GM23338 (cell line): ENCODE data around the gene SHFL. TPM values are rescaled to one million over a fixed set of nuclear protein-coding genes. Genes with fewer than 3 reads are reported as not detected.
A peak's percentile ranks its signal among the peaks of the same experiment; 100 is the strongest.

ENCODE experiments used
- ATAC-seq: fragments of 200-7000 bp; cut with Tn5 transposase; 3 replicates; pipeline ENCODE4 v1.9.1; 2020
- DNase-seq: peaks from one replicate; pipeline ENCODE4 v3.0.0-alpha.2; 2015; ENCODE audit warnings: low spot score
- H2AFZ ChIP-seq: fragments of 200-600 bp; sonication (generic); 2 replicates; pipeline ENCODE4 v1.8.0; 2016; ENCODE audit warnings: antibody characterized with exemption, mild to moderate bottlenecking, moderate library complexity
- H3F3A ChIP-seq: fragments of 200-600 bp; sonication (generic); replicated peaks from 2 replicates; pipeline ENCODE4 v1.8.0; 2017; ENCODE audit warnings: antibody characterized with exemption, mixed run types, low read depth
- H3K27ac ChIP-seq: fragments of 200-600 bp; sonication (generic); 2 replicates; pipeline ENCODE4 v1.6.1; 2016; ENCODE audit warnings: low read depth
- H3K27me3 ChIP-seq: fragments of 200-600 bp; sonication (generic); 2 replicates; pipeline ENCODE4 v1.8.0; 2016; ENCODE audit warnings: mild to moderate bottlenecking, mixed run types, moderate library complexity; ENCODE audit not compliant: insufficient read depth
- H3K36me3 ChIP-seq: fragments of 200-600 bp; sonication (generic); 2 replicates; pipeline ENCODE4 v1.8.0; 2016; ENCODE audit warnings: mild to moderate bottlenecking; ENCODE audit not compliant: insufficient read depth
- H3K4me1 ChIP-seq: fragments of 200-600 bp; sonication (generic); 2 replicates; pipeline ENCODE4 v1.8.0; 2016; ENCODE audit warnings: mild to moderate bottlenecking, moderate library complexity; ENCODE audit not compliant: insufficient read depth
- H3K4me2 ChIP-seq: fragments of 200-600 bp; sonication (generic); 2 replicates; pipeline ENCODE4 v1.7.1; 2017; ENCODE audit warnings: mixed run types
- H3K4me3 ChIP-seq: fragments of 200-600 bp; sonication (generic); 2 replicates; pipeline ENCODE4 v1.6.1; 2016; ENCODE audit warnings: mixed run types
- H3K79me2 ChIP-seq: fragments of 200-600 bp; sonication (generic); replicated peaks from 2 replicates; pipeline ENCODE4 v1.8.0; 2017; ENCODE audit warnings: mild to moderate bottlenecking; ENCODE audit not compliant: insufficient read depth
- H3K9me2 ChIP-seq: fragments of 200-600 bp; sonication (generic); 2 replicates; pipeline ENCODE4 v1.8.0; 2017; ENCODE audit not compliant: insufficient read depth
- H4K20me1 ChIP-seq: fragments of 200-600 bp; sonication (generic); replicated peaks from 2 replicates; pipeline ENCODE4 v1.8.0; 2017; ENCODE audit warnings: mild to moderate bottlenecking; ENCODE audit not compliant: insufficient read depth
- H3K27ac Mint-ChIP-seq: 2 replicates; pipeline ENCODE4 v1.8.0; 2020; ENCODE audit warnings: inconsistent platforms, mild to moderate bottlenecking, moderate library complexity, mixed read lengths
- H3K27me3 Mint-ChIP-seq: 3 replicates; pipeline ENCODE4 v1.8.0; 2022; ENCODE audit warnings: low read depth, mild to moderate bottlenecking, moderate library complexity, mixed read lengths, inconsistent platforms; ENCODE audit not compliant: insufficient read depth, poor library complexity
- H3K36me3 Mint-ChIP-seq: 3 replicates; pipeline ENCODE4 v1.8.0; 2021; ENCODE audit warnings: low read depth, mild to moderate bottlenecking, inconsistent platforms, moderate library complexity, mixed read lengths
- H3K4me1 Mint-ChIP-seq: 3 replicates; pipeline ENCODE4 v1.8.0; 2020; ENCODE audit warnings: mild to moderate bottlenecking, inconsistent platforms, mixed read lengths
- H3K4me3 Mint-ChIP-seq: 3 replicates; pipeline ENCODE4 v1.8.0; 2021; ENCODE audit warnings: moderate library complexity, mild to moderate bottlenecking, inconsistent platforms, mixed read lengths
- H3K9me3 Mint-ChIP-seq: 3 replicates; pipeline ENCODE4 v1.8.0; 2020; ENCODE audit warnings: moderate library complexity, mild to moderate bottlenecking, inconsistent platforms, mixed read lengths
- CREB1 ChIP-seq: fragments of 250-450 bp; sonication (Bioruptor Pico); IDR thresholded peaks from 2 replicates; pipeline ENCODE4 v1.5.0; 2020; ENCODE audit warnings: low read depth, mild to moderate bottlenecking, moderate library complexity
- EZH2 ChIP-seq: fragments of 200-600 bp; sonication (generic); IDR thresholded peaks from one replicate; pipeline ENCODE4 v1.8.0; 2017; ENCODE audit warnings: antibody characterized with exemption, mild to moderate bottlenecking, low read depth; ENCODE audit not compliant: unreplicated experiment
- JUNB ChIP-seq: IDR thresholded peaks from one replicate; pipeline ENCODE4 v1.6.1; 2016; ENCODE audit warnings: antibody characterized with exemption; ENCODE audit not compliant: unreplicated experiment
- NANOG ChIP-seq: IDR thresholded peaks from 2 replicates; pipeline ENCODE4 v1.6.1; 2016; ENCODE audit warnings: antibody characterized with exemption, borderline replicate concordance
- POLR2AphosphoS5 ChIP-seq: IDR thresholded peaks from 2 replicates; pipeline ENCODE4 v1.6.1; 2016; ENCODE audit warnings: antibody characterized with exemption, low read depth
- REST ChIP-seq: IDR thresholded peaks from one replicate; pipeline ENCODE4 v1.6.1; 2018; ENCODE audit warnings: antibody characterized with exemption; ENCODE audit not compliant: unreplicated experiment
- STAT1 ChIP-seq: IDR thresholded peaks from one replicate; pipeline ENCODE4 v1.6.1; 2016; ENCODE audit warnings: antibody characterized with exemption; ENCODE audit not compliant: unreplicated experiment
- ZNF114 ChIP-seq: fragments of 250-450 bp; sonication (Bioruptor Pico); IDR thresholded peaks from 2 replicates; pipeline ENCODE4 v1.5.0; 2020; ENCODE audit warnings: mild to moderate bottlenecking, moderate library complexity
- ZNF331 ChIP-seq: fragments of 250-450 bp; sonication (Bioruptor Pico); IDR thresholded peaks from 2 replicates; pipeline ENCODE4 v1.5.0; 2020; ENCODE audit warnings: low read depth, mild to moderate bottlenecking, moderate library complexity
- polyA plus RNA-seq: library from polyadenylated mRNA; unstranded; fragments of >200 nt; fragmentation: Nextera tagmentation; extraction: Ambion mirVana; gene quantifications from 2 replicates; pipeline ENCODE4 v1.2.1, GENCODE V29; 2016
- total RNA-seq: library from RNA; depleted of rRNA; stranded (reverse); fragments of >200 nt; shearing (Covaris generic); gene quantifications from 2 replicates; pipeline ENCODE4 v1.2.3, GENCODE V29; 2014
- TF ChIP-seq, protein P1 (sequence below): fragments of 250-450 bp; sonication (Bioruptor Pico); IDR thresholded peaks from 2 replicates; pipeline ENCODE4 v1.5.0; 2020; ENCODE audit warnings: mild to moderate bottlenecking, moderate library complexity
- TF ChIP-seq, protein P2 (sequence below), 2 experiments: fragments of 200-600 bp in 1 of 2; sonication (generic) in 1 of 2; conservative IDR thresholded peaks; 2 replicates each; pipeline versions ENCODE4 v1.5.1 to v1.6.1; 2016 to 2017; ENCODE audit warnings: antibody characterized with exemption in 2 of 2, low read depth in 2 of 2, mild to moderate bottlenecking in 2 of 2, moderate library complexity in 1 of 2

Gene SHFL
- total and polyA plus RNA-seq, 2 experiments from 2014 or later, result 31.7 to 32.1 TPM

- Histone ChIP-seq H4K20me1 (peaks cover 7% of the 10 kb centered on the region; the same call in 1 of the 2 replicates), H3K27me3 (no peaks in the 10 kb centered on the region), H3K9me2 (no peaks in the 10 kb centered on the region), H3K27ac (no peak overlapping the region), H2AFZ (no peak overlapping the region), H3K79me2 (peaks cover 21% of the 10 kb centered on the region), H3F3A (peaks cover 5% of the 10 kb centered on the region; the same call in 1 of the 2 replicates), H3K4me2 (no peak overlapping the region), H3K4me1 (no peaks in the 10 kb centered on the region), H3K36me3 (peaks cover 15% of the 10 kb centered on the region; the same call in 1 of the 2 replicates), H3K4me3 (no peak overlapping the region)
- Mint-ChIP-seq H3K4me1 (no peaks in the 10 kb centered on the region; the same call in 2 of the 3 replicates), H3K27me3 (peaks cover 8% of the 10 kb centered on the region), H3K9me3 (no peaks in the 10 kb centered on the region; the same call in 2 of the 3 replicates), H3K36me3 (peaks cover 30% of the 10 kb centered on the region), H3K27ac (no peak overlapping the region), H3K4me3 (no peak overlapping the region; the same call in 2 of the 3 replicates)
- ATAC-seq, result no peak
- no peak for DNase-seq
- no peak for TF ChIP-seq NANOG
- no peak for TF ChIP-seq CREB1 (CRISPR knock-in tag)
- no peak for TF ChIP-seq STAT1
These were observed 35.9 kb downstream of the SHFL start for GRCh38 chr19:10122045-10122444.

DNA sequence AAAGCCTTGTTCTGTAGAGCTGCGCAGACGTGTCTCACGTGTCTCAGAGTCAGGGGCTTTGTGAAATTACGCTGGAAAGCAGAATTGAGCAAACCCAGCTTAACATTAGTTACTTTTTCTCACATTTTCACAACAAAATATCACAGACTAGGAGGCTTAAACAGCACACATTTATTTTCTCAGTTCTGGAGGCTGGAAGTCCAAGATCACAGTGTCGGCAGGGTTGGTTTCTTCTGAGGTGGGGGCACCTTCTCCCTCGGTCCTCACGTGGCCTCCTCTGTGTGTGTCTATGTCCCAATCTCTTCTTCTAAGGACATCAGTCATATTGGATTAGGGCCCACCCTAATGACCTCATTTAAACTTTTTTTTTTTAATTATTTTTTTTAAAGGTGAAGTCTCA lies 38.3 kb downstream of the SHFL start:
- Histone ChIP-seq H3F3A (peaks cover 2% of the 10 kb centered on the region; the same call in 1 of the 2 replicates), H3K4me1 (no peaks in the 10 kb centered on the region), H3K36me3 (peaks cover 5% of the 10 kb centered on the region; the same call in 1 of the 2 replicates), H3K27me3 (no peaks in the 10 kb centered on the region), H3K4me2 (no peak overlapping the region), H4K20me1 (no peaks in the 10 kb centered on the region), H3K27ac (no peak overlapping the region), H2AFZ (no peak overlapping the region), H3K79me2 (peaks cover 1% of the 10 kb centered on the region), H3K9me2 (no peaks in the 10 kb centered on the region), H3K4me3 (no peak overlapping the region)
- Mint-ChIP-seq H3K4me1 (no peaks in the 10 kb centered on the region), H3K36me3 (peaks cover 14% of the 10 kb centered on the region), H3K27ac (0 out of 2 replicates have a peak overlapping the region, but pooled peaks have one; percentile 1), H3K9me3 (no peaks in the 10 kb centered on the region; the same call in 2 of the 3 replicates), H3K4me3 (no peak overlapping the region), H3K27me3 (peaks cover 4% of the 10 kb centered on the region)
- ATAC-seq, result no peak
- no peak for DNase-seq
- TF ChIP-seq EZH2 (no peak), POLR2AphosphoS5 (no peak), JUNB (no peak), REST (no peak), NANOG (no peak), ZNF114 (CRISPR knock-in tag) (no peak), ZNF331 (CRISPR knock-in tag) (no peak)
- TF ChIP-seq, protein P1, sequence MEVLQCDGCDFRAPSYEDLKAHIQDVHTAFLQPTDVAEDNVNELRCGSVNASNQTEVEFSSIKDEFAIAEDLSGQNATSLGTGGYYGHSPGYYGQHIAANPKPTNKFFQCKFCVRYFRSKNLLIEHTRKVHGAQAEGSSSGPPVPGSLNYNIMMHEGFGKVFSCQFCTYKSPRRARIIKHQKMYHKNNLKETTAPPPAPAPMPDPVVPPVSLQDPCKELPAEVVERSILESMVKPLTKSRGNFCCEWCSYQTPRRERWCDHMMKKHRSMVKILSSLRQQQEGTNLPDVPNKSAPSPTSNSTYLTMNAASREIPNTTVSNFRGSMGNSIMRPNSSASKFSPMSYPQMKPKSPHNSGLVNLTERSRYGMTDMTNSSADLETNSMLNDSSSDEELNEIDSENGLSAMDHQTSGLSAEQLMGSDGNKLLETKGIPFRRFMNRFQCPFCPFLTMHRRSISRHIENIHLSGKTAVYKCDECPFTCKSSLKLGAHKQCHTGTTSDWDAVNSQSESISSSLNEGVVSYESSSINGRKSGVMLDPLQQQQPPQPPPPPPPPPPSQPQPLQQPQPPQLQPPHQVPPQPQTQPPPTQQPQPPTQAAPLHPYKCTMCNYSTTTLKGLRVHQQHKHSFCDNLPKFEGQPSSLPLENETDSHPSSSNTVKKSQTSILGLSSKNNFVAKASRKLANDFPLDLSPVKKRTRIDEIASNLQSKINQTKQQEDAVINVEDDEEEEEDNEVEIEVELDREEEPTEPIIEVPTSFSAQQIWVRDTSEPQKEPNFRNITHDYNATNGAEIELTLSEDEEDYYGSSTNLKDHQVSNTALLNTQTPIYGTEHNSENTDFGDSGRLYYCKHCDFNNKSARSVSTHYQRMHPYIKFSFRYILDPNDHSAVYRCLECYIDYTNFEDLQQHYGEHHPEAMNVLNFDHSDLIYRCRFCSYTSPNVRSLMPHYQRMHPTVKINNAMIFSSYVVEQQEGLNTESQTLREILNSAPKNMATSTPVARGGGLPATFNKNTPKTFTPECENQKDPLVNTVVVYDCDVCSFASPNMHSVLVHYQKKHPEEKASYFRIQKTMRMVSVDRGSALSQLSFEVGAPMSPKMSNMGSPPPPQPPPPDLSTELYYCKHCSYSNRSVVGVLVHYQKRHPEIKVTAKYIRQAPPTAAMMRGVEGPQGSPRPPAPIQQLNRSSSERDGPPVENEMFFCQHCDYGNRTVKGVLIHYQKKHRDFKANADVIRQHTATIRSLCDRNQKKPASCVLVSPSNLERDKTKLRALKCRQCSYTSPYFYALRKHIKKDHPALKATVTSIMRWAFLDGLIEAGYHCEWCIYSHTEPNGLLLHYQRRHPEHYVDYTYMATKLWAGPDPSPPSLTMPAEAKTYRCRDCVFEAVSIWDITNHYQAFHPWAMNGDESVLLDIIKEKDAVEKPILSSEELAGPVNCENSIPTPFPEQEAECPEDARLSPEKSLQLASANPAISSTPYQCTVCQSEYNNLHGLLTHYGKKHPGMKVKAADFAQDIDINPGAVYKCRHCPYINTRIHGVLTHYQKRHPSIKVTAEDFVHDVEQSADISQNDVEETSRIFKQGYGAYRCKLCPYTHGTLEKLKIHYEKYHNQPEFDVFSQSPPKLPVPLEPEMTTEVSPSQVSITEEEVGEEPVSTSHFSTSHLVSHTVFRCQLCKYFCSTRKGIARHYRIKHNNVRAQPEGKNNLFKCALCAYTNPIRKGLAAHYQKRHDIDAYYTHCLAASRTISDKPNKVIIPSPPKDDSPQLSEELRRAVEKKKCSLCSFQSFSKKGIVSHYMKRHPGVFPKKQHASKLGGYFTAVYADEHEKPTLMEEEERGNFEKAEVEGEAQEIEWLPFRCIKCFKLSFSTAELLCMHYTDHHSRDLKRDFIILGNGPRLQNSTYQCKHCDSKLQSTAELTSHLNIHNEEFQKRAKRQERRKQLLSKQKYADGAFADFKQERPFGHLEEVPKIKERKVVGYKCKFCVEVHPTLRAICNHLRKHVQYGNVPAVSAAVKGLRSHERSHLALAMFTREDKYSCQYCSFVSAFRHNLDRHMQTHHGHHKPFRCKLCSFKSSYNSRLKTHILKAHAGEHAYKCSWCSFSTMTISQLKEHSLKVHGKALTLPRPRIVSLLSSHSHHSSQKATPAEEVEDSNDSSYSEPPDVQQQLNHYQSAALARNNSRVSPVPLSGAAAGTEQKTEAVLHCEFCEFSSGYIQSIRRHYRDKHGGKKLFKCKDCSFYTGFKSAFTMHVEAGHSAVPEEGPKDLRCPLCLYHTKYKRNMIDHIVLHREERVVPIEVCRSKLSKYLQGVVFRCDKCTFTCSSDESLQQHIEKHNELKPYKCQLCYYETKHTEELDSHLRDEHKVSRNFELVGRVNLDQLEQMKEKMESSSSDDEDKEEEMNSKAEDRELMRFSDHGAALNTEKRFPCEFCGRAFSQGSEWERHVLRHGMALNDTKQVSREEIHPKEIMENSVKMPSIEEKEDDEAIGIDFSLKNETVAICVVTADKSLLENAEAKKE (CRISPR knock-in tag), result no peak
- TF ChIP-seq, protein P2, sequence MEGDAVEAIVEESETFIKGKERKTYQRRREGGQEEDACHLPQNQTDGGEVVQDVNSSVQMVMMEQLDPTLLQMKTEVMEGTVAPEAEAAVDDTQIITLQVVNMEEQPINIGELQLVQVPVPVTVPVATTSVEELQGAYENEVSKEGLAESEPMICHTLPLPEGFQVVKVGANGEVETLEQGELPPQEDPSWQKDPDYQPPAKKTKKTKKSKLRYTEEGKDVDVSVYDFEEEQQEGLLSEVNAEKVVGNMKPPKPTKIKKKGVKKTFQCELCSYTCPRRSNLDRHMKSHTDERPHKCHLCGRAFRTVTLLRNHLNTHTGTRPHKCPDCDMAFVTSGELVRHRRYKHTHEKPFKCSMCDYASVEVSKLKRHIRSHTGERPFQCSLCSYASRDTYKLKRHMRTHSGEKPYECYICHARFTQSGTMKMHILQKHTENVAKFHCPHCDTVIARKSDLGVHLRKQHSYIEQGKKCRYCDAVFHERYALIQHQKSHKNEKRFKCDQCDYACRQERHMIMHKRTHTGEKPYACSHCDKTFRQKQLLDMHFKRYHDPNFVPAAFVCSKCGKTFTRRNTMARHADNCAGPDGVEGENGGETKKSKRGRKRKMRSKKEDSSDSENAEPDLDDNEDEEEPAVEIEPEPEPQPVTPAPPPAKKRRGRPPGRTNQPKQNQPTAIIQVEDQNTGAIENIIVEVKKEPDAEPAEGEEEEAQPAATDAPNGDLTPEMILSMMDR (conservative IDR thresholded peaks at IDR 0.05; ENCODE audit: low read depth in 2 of 2), result no peak
